GM21526 (cell line): ENCODE data around the gene NFIC.
"Not testable (repeated sequence)": the region's sequence is repeated elsewhere in the genome, so short reads cannot be mapped to it uniquely, and the experiment has no call there.

Experiments used
- ATAC-seq: cut with Tn5 transposase; IDR thresholded peaks from one replicate; pipeline ENCODE4 v1.9.1; 2021; ENCODE audit warnings: moderate library complexity; ENCODE audit not compliant: unreplicated experiment, low FRiP score

NFIC gene

DNA sequence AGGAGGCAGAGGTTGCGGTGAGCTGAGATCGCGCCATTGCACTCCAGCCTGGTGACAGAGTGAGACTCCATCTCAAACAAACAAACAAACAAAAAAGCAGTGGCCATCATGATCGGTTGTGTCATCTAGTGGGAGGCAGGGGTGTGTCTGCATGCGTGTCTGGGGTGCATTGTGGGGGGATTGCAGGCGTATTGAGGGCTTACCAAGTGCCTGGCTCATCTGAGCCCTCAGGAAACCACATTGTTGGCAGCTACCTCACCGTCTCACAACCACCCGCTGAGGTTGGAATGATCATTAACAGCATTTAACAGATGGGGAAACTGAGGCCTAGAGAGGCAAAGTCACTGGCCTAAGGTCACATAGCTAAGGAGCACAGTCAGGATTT is 30.5 kb downstream of the NFIC start:
- ATAC-seq: no peak

DNA sequence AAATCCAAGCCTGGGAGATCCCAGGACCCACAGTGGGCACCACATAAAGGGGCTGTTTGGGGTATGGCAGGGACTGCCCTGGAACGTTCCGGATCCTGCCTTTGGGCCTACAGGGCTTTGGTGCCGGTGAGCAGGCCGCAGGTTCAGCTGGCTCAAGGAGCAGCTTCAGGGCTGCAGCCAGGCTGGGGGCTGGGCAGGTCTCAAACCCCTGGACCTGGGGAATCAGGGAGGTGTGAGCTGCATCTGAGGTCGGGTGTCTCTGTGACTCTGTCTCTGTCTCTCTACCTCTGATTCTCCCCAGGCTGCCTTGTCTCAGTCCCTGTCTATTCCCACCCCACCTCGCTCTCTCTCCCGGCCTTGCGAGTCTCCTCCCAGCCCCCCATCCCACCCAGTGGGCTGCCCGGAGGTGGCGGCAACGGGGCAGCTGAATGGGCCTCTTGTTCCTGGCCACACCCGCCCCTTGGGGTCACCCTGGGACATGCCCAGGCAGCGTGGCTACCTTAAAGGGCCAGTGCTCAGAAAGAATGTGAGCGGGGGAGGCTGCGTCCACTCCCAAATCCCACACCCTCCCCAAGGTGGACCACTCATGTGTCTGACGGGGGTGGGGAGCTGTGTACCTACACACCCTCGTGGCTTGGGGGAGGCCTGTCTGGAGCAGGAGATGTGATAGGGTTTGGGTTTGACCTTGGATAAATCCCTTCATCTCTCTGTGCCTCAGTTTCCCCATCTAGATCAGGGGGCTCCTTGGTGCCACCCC is 31.1 kb downstream of the NFIC start:
- ATAC-seq: no peak

DNA sequence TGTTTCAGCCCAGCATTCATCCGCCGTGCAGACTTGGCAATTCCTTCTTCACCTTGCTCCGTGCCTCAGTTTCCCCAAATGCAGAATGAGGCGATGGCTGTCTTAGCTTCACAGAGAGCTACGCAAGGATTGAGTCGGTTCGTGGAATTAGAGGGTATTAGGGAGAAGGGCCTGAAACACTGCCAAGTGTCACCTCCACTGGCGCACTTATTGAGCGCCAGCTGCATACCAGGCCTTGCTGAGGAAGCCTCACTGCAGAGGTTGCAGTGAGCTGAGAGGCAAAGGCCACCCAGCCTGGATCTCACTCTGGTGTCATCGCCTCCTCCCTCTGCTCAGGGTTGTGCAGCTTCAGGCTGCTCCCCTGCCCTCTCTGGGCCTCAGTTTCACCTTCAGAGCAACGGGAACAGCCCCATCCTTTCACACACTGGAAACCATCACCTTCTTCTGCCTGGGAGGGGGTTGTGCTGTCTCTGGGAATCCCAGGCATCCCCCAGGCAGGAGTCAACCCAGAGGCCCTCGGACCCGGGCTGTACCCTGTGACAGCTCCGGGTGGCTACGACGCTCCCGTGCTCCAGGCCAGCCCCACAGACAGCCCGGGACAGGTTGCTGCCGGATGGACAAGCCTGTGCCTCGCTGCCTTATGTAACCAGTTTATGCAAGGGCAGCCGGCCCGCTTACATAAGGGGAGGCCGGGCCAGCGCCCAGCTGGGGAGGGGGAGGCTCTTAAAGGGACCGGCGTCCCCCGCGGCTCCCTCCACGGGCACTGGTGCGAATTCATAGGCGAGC is 31.9 kb downstream of the NFIC start:
- ATAC-seq: no peak

DNA sequence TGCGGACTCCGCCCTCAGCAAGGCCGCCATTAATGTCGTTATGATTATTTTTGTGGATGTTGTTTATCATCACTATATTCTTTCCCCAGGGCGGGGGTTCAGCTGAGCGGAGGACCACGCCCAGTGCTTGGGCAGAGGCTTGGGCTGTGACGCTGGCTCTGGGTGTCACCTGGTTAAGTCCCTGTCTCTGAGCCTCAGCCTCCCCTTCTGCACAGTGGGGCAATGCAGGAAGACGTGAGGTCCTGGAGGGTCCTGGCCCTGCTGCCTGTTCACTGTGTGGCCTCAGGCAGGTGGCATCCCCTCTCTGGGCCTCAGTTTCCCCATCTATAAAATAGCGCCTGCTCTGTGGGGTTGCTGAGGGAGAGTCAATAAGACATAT is 32.5 kb downstream of the NFIC start:
- no peak for ATAC-seq

GRCh38 chr19:3399311-3399710 is 32.9 kb downstream of the NFIC start:
- ATAC-seq: not testable (repeated sequence)

DNA sequence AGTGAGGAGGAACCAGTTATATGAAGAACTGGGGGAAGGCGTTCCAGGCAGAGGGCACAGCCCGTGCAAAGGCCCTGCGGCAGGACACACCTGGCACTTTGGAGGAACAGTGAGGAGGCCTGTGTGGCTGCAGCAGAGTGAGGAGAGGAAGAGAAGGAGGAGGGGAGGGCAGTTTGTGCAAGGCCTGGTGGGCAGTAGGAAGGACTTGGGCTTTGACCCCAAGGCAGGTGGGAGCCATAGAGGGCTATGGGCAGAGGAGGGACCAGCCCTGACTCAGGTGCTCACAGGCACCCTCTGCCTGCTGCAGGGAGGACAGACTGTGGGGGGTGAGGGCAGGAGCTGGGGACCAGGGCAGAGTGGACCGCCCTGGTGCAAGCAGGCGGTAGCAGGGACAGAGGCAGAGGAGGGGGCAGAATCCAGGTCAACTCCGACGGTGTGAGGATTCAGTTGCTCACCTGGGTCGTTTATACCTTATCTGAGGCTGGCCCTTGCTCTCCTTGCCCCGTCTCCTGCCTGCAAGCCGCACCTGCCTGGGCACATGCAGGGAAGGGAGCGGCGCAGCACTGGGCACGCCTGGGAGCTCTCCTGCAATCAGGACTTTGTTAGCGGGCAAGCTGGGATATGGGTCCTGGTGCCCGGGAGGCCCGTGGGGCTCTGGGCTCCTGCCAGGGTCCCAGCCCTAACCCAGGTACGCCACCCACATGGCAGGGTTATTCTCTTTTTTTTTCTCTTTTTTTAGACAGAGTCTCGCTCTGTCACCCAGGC is 34.8 kb downstream of the NFIC start:
- ATAC-seq: no peak

DNA sequence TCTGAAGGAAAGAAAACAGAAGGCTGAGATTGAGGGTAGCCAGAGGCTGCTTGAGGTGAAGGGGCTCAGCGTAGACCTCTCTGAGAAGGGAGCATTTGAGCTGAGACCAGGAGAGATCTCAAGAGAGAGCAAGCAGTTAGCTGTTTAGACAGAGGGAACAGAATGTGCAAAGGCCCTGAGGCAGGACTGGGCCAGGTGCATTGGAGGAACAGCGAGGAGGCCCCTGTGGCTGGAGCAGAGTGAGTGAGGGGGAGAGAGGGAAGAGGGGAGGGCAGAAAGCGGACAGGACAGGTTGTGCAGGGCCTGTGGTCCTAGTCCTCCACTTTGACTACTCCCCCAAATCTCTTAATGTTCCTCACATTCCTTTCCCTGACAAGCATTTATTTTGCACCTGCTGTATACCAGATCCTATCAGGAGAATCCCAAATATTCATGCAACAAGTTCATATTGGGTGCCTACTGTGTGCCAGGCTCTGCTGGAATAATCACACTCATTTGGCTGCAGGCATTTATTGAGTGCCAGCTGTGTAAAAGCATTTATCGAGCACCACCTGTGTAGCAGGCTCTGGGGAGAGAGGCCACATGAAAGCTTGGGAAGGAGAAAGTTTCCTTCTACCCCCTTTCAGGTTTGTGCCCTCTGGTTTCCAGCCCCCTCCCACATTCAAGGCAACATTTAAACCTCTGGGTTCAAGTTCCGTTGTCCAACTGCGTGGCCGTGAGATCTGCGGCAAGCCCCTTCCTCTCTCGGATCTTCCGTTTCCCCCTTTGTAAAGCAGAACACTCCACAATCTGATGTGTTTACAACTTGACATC is 36.5 kb downstream of the NFIC start:
- ATAC-seq: no peak

DNA sequence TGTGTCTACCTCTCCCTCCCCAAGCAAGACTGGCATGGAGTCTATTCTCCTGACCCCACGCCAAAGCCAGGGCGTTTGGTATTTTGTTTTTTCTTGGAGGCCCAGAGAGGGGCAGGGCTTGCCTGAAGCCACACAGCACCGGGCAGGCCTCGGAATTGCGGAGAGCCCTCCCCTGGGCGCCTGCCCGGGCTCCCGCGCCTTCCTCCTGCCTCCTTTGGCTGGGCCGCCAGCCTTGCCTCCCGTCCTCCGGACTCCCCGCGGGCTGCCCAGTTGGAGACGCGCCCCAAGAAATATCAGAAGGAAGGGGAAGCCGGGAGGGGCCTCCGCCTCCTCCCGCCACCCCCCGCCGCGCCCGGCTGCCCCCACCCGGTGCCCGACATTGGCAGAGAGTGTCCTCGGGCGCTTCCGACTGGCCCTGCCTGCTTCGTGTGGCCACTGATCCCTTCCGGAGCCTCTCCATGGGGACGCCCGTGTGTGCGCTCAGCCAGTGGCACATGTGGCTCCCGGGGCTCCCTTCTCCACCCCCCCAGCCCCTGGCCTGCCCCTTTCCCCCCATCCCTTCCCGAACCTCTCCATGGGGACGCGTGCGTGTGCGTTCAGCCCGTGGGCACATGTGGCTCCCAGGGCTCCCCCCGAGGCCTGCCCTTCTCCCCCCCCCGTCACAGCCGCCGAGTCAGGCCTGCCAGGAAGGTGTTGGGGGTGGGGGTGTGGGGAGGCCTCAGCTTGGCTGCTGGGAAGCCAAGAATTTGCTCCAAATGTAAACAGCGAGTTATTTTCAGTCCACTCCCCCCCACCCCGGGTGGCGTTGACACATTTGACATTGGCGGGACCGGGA is 37.3 kb downstream of the NFIC start:
- no peak for ATAC-seq

DNA sequence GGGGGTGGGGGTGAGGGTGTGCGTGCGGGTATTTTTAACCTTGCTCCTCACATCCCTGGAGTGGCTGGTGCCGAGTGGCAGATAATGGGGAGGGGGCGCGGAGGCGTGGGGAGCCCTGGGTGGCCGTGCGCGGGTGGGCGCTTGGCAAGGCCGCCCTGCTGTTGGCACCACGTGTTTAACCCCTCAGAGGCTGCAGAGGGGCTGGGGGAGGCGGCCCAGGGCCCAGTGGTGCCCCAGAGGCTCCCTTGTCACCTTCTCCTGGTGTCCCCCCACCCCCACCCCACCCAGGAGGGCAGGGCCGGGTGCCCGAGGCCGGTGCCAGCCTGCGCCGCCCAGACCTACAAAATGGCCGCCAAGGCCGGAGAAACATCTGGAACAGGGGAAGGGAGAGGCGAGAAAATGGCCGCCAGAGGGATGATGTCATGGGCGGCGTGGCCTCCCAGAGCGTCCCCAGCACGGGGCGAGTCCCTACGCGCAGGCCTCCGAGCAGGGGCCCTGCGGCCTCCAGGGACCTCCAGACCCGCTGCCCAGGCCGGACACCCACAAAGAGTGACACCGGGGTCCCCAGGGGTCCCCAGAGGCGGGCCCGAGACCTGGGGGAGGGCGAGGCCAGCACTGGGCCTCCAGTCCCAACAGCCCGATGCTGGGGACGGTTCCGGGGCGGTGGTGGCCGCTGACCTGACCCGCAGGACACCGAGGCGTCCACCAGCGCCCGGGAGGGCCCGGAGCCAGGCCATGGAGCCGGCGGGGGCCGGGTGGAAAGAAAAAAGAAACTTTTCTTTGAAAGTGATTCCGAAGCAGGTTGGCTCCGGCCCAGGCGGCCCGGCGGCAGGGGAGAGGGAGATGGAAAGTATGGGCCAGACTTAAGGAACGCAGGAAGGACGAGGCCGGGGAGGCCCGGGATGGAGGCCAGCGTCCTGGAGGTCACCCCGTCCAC is 38.2 kb downstream of the NFIC start:
- ATAC-seq: no peak

DNA sequence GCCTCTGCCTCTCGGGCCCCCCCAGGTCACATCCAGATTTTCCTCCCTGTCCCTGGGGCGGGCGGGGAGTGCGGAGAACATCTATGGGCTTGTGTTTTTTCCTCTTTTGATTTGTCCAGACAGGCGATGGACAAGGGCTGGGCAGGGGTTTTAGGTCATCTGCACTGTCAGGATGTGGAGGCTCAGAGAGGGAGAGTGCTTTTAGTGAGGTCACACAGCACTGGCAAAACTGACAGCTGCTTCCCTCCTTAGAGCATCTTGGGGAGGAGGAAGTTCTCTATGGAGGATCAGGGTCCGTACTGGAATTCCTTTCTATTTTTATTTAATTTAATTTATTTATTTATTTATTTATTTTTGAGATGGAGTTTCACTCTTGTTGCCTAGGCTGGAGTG is 38.9 kb downstream of the NFIC start:
- no peak for ATAC-seq

GRCh38 chr19:3406571-3407111 is 40.3 kb downstream of the NFIC start:
- no peak for ATAC-seq

DNA sequence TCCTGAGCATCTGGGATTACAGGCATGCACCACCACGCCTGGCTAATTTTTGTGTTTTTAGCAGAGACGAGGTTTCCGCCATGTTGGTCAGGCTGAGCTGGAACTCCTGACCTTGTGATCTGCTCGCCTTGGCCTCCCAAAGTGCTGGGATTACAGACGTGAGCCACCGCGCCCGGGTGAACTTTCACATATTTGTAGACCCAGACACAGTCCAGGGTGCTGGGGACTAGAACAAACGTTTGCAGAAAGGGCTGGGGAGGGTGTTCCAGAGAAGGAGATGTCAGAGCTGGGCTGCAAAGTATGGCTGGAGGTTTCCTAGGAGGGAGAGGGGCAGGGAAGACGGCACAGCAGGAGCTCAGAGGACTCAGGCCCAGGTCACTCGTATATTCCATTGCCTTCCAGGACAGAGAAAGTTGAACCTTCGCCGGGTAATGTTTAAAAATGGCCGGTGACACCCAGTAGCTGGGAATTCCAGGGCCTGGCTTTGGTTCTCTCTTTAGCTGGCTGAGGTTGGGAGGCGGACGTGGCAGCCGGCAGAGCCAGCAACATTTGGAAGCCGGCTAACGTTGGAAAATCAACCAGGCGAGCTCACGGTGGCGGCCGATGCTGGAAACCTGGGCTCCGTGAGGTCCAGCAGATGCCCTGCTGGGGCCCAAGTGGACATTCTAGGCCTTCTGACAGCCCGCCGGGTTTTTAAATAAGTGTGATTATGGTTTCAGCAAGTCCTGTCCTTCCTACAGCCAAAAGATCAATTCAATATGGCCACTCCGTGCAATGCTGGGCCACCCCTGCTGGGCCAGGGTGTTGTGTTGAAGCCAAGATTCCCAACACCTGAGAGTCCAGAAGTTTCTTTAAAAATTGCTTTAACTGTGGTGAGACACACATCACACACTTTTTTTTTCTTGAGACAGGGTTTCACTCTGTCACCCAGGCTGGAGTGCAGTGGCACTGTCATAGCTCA is 41.5 kb downstream of the NFIC start:
- no peak for ATAC-seq

DNA sequence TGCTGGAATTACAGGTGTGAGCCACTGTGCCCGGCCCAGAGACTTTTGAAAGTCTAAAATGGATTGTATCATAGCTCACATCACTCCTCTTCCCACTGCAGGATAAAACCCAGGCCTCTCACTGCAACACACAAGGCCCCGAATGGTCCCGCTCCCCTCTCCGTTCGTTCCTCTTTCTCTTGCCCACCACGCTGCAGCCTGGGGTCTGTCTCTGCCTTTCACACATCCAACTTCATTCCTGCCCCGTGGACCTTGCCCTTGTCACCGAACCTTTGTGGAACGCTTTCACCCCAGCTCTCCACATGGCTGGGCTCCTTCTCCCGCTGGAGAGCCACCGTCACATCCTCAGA is 42.6 kb downstream of the NFIC start:
- no peak for ATAC-seq

DNA sequence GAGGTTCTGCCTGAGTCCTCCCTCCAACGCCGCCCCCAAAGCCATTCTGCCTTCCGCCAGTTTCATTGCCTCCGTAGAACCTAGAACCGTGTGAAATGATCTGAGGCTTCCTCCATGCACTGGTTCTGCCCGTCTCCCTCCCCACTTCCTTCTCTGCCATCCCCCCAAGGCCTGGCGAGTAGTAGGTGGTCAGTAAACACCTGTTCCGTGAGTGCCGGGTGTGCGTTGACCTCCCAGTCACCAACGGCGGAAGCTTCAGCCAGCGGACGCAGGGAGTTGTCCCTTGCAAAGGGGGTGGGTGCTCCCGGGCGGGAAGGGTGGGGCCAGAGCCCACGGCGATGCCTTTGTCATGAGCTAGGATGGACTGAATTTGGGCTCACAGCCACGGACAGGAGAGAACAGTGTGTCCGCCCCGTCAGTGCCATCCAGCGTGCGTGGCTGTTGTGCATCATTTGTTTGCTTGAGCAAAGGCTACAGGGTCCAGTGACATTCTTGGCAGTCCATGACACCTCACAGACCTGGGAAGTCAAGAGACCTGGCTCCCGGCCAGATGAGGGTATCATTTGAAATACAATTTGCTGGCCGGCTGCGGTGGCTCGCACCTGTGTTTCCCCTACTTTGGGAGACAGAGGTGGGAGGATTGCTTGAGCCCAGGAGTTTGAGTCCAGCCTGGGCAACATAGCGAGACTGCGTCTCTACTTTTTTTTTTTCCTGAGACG is 43.1 kb downstream of the NFIC start:
- no peak for ATAC-seq

DNA sequence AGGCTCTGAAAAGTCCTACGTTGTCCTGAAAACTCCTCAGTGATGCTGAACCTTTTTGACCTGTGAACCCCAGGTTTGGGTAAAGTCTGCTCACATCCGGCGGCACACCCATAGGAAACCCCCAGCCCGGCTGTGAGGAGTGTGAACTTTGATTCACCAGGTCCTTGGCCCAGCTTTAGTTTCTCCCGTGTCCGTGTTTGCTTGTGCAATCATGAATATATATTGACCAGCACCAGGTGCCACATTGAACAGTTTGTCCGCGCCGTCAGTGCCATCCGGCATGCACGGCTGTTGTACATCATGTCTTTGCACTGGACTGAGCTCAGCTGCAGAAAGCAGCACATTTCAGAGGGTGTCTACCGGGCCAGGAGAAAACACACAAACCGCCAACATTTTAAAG is 45.3 kb downstream of the NFIC start:
- ATAC-seq: no peak

GRCh38 chr19:3412066-3412465 is 45.7 kb downstream of the NFIC start:
- no peak for ATAC-seq
